22Rv1 (cell line): ENCODE measurements around the gene TMPRSS4.

ENCODE experiments used
- CTCF ChIP-seq: fragments of 450-650 bp; IDR thresholded peaks from 2 replicates; pipeline ENCODE4 v1.5.1; 2017; ENCODE audit warnings: mild to moderate bottlenecking
- ZFX ChIP-seq: fragments of 450-650 bp; IDR thresholded peaks from 2 replicates; pipeline ENCODE4 v1.6.1; 2017; ENCODE audit warnings: antibody characterized with exemption, borderline replicate concordance

- TF ChIP-seq CTCF (no peak), ZFX (no peak)
These were observed 29.7 kb upstream of the TMPRSS4 start for GRCh38 chr11:118046964-118047700.
